ENCODE measurements around the gene CD300LD. TPM values are rescaled to one million over a fixed set of nuclear protein-coding genes. Genes with fewer than 3 reads are reported as not detected.

CD300LD gene
- total and polyA plus RNA-seq, 12 donors: not detected

- intact Hi-C loops (cut with DNase I): no loop called here
- no peak overlapping the region for H3K4me3 ChIP-seq
- H3K9me3 ChIP-seq: no peaks in the 10 kb centered on the region
- peaks cover 0 to 5% (median 0%) of the 10 kb centered on the region in 9 donors for H3K36me3 ChIP-seq
- no peak overlapping the region for H3K27ac ChIP-seq
- ATAC-seq (no peak), DNase-seq (no peak)
- no peak for TF ChIP-seq CTCF (IDR thresholded peaks at IDR 0.05)
- peaks cover 0 to 6% (median 0%) of the 10 kb centered on the region in 9 donors for H3K4me1 ChIP-seq
- 84 to 93% methylated on average over 6 of the region's 6 CpGs for WGBS, 2 donors
- peaks cover 0 to 61% (median 30%) of the 10 kb centered on the region in 7 donors for H3K27me3 ChIP-seq
Measured at GRCh38 chr17:74612046-74612445, 20.0 kb upstream of the CD300LD start.

- intact Hi-C loops (cut with DNase I): no loop called here
- peaks cover 0 to 5% (median 0%) of the 10 kb centered on the region in 9 donors for H3K36me3 ChIP-seq
- 34 to 39% methylated on average over 2 of the region's 2 CpGs for WGBS, 2 donors
Measured at GRCh38 chr17:74610108-74610507, 18.0 kb upstream of the CD300LD start.

GRCh38 chr17:74608511-74608910 lies 16.4 kb upstream of the CD300LD start:
- H3K36me3 ChIP-seq: peaks cover 0 to 5% (median 0%) of the 10 kb centered on the region in 9 donors
- no peak overlapping the region for H3K4me3 ChIP-seq
- peaks cover 0 to 36% (median 21%) of the 10 kb centered on the region in 7 donors for H3K27me3 ChIP-seq
- H3K9me3 ChIP-seq: no peaks in the 10 kb centered on the region
- intact Hi-C loops (cut with DNase I): loop anchor here in 1 of 10 donors (10.0 kb wide), 1 partner anchor 234 kb away; no protein-coding TSS in a partner anchor
- ATAC-seq (no peak), DNase-seq (no peak)
- 90 to 96% methylated on average over 3 of the region's 3 CpGs for WGBS, 2 donors
- peaks cover 0 to 34% (median 3%) of the 10 kb centered on the region in 9 donors for H3K4me1 ChIP-seq
- TF ChIP-seq CTCF (IDR thresholded peaks at IDR 0.05): no peak
- no peak overlapping the region for H3K27ac ChIP-seq

More at GRCh38 chr17:74610108-74610507, 18.0 kb upstream of the CD300LD start:
- peaks cover 0 to 21% (median 3%) of the 10 kb centered on the region in 9 donors for H3K4me1 ChIP-seq
- H3K4me3 ChIP-seq: no peak overlapping the region
- H3K27me3 ChIP-seq: peaks cover 0 to 47% (median 22%) of the 10 kb centered on the region in 7 donors
- ATAC-seq (no peak), DNase-seq (no peak)
- no peak for TF ChIP-seq CTCF (IDR thresholded peaks at IDR 0.05)
- H3K27ac ChIP-seq: no peak overlapping the region
- H3K9me3 ChIP-seq: no peaks in the 10 kb centered on the region

GRCh38 chr17:74607221-74607620 lies 15.1 kb upstream of the CD300LD start:
- peaks cover 0 to 41% (median 3%) of the 10 kb centered on the region in 9 donors for H3K4me1 ChIP-seq
- 56 to 68% methylated on average over 1 of the region's 1 CpG for WGBS, 2 donors
- intact Hi-C loops (cut with DNase I): loop anchor here in 1 of 10 donors (10.0 kb wide), 1 partner anchor 232 kb away; no protein-coding TSS in a partner anchor
- peaks cover 0 to 5% (median 0%) of the 10 kb centered on the region in 9 donors for H3K36me3 ChIP-seq
- no peak overlapping the region for H3K27ac ChIP-seq
- TF ChIP-seq CTCF (IDR thresholded peaks at IDR 0.05): no peak
- DNase-seq (no peak), ATAC-seq (no peak)
- H3K27me3 ChIP-seq: peaks cover 0 to 31% (median 13%) of the 10 kb centered on the region in 7 donors
- H3K4me3 ChIP-seq: no peak overlapping the region
- H3K9me3 ChIP-seq: no peaks in the 10 kb centered on the region
